ENCODE results near the gene AGT.
"Not testable (repeated sequence)": the region's sequence is repeated elsewhere in the genome, so short reads cannot be mapped to it uniquely, and the experiment has no call there.

Gene AGT

GRCh38 chr1:230743899-230744298 lies 30.0 kb upstream of the AGT start:
- no peak for DNase-seq
- no peak for ATAC-seq

- ATAC-seq (no peak), DNase-seq (no peak)
These were observed 25.8 kb upstream of the AGT start for GRCh38 chr1:230739564-230740290.

DNA sequence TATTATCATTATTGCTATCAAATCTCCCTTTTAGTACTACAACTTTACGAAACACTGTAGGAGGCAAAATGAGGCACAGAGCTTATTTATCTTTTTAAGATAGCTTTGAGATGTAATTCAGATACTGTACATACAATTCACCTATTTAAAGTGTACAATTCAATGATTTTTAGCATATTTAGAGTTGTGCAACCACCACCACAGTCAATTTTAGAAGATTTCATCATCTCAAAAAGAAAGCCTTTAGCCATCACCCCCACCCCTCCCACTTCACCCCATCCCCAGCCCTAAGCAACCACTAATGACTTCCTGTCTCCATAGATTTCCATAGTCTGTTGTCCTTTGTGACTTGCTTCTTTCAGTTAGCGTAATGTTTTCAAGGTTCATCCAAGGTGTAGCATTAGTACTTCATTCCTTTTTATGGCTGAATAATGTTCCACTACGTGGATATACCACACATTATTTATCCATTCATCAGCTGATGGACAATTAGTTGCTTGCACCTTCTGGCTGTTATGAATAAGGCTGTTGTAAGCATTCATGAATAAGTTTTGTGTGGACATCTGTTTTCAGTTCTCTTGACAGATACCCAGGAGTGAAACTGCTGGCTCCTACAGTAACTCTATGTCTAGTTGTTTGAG lies 23.8 kb upstream of the AGT start:
- DNase-seq (no peak), ATAC-seq (no peak)

DNA sequence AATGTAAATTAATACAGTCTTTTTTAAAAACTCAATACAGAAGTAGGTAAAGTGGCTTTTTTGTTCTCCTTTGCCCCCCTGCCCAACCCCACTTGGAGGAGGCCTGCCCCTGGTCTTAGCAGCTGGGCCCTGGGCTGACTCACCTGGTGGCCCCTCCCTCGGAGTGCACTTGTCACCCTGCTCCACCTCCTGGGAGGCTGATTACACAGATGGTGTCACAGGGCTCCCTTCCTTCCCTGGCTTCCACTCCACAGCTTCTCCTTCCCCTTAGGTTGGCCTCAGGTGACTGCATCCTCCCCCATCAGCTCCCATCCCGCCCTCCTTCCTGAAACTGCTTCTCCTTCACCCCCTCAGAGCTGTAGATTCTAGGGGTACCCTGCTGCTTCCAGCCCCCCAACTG lies 21.5 kb upstream of the AGT start:
- ATAC-seq, result no peak
- DNase-seq, result no peak

GRCh38 chr1:230730977-230731376 lies 17.1 kb upstream of the AGT start:
- no peak for DNase-seq

GRCh38 chr1:230728710-230729392 lies 14.9 kb upstream of the AGT start:
- DNase-seq, result no peak

More at GRCh38 chr1:230730977-230731376, 17.1 kb upstream of the AGT start:
- no peak for ATAC-seq

GRCh38 chr1:230725256-230726012 lies 11.5 kb upstream of the AGT start:
- no peak for ATAC-seq

More at GRCh38 chr1:230728710-230729392, 14.9 kb upstream of the AGT start:
- ATAC-seq, result no peak

GRCh38 chr1:230721849-230722522 lies 8.1 kb upstream of the AGT start:
- ATAC-seq, DNase-seq: not testable (repeated sequence)

More at GRCh38 chr1:230725256-230726012, 11.5 kb upstream of the AGT start:
- no peak for DNase-seq

DNA sequence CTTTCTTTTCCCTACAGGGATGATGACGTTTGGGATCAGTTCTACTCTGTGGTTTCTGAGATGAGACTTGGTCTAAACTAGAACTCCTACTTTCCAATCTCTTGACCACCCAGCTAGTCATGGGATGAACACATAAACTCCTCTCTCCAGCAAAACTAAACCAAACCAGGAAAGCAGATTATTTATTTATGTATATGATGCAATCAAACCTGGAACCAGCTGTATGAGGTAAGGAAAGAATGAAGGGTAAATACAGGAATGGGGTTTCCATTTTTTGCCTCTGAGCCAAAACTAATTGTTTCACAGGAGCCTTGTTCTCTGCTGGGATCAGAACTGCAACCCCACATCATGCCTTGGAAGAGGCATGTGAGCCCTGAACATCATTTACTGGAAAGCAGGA lies 3.3 kb upstream of the AGT start:
- ATAC-seq (no peak), DNase-seq (no peak)

DNA sequence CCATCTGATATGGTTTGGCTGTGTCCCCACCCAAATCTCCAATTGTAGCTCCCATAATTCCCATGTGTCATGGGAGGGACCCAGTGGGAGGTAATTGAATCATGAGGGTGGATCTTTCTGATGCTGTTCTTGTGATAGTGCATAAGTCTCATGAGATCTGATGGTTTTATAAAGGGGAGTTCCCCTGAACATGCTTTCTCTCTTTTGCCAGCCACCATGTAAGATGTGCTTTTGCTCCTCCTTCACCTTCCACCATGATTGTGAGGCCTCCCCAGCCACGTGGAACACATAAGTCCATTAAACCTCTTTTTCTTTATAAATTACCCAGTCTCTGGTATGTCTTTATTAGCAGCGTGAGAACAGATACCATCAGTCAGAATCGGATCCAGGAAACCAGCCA lies 2.5 kb upstream of the AGT start:
- DNase-seq, ATAC-seq: not testable (repeated sequence)

DNA sequence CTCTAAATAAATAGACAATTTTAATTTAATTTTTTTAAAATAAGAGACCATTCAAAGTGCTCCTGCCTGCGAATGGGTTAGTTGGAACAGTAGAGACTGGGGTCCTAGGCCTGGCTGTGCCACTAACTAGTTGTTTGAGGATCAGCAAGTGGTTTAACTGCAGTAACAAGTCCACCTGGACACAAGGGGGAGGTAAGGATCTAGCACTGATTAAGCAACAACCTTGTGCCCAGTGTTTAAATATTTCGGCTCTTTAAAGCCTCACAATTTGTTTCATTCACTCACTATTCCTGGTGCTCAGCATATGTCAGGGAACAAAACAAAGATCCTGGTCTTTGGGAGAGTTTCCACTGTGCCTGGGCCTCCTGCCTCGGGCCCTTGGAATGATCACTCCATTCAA lies 1.6 kb upstream of the AGT start:
- ATAC-seq (no peak), DNase-seq (no peak)

GRCh38 chr1:230713547-230713914 lies 391 bp downstream of the AGT start:
- ATAC-seq (no peak), DNase-seq (no peak)

DNA sequence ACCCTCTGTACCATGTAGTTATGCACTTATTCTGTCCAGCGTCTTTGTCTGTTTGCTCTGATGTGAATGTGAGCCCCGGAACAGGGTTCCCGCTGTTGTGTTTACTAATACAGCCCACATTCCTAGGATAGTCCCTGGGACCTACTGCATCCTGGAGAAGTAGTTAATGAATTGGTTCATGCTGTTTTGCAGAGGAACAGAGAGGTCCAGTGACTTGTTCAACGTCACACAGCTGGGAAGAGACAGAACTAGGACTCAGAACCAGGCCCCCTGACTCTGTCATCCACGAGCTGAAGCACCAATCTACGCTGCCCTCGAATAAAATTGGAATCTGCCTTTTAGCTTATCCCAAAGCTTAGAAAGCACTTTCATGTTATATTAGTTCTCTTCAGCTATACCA lies 784 bp downstream of the AGT start:
- no peak for DNase-seq
- ATAC-seq, result no peak

DNA sequence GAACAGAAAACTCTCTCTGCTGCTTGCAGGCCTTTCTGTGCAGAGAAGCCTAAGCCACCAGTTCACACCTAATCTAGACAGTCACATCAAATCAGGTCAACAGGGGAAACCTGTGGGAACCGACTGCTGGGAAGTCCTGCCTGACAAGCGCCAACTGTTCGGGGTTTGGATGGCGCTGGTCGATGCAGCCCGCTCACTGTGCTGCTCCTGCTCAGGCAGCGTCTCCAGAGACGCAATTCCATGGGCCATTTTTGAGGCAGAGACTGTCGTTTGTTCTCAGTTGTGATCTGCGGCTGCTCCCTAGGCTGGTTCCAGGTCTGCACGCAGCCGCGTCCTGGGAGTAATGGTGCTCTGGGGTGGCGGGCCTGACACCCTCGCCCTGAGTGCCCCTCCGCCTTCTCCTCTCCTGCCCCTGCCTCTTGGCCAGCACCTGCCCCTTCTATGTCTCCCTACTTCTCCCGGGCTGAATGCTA lies 1.4 kb downstream of the AGT start:
- no peak for DNase-seq
- ATAC-seq, result no peak

DNA sequence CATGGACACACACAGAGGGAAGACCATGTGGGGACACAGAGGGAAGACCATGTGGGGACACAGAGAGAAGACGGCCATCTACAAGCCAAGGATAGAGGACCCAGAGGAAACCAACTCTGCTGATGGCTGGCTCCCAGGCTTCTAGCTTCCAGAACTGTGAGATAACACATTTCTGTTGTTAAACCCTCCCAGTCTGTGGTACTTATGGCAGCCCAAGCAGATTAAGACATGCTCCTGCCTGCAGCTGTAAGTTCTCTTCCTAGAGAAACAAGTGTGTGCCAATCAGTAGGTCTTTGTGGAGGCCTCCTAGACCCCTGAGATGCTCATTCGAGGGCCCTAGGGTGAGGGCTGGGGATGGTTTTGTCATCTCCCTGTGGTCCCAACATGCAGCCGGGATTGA lies 2.7 kb downstream of the AGT start:
- no peak for ATAC-seq
- DNase-seq, result no peak

- DNase-seq (no peak), ATAC-seq (no peak)
These were observed 3.4 kb downstream of the AGT start for GRCh38 chr1:230710543-230710904.

DNA sequence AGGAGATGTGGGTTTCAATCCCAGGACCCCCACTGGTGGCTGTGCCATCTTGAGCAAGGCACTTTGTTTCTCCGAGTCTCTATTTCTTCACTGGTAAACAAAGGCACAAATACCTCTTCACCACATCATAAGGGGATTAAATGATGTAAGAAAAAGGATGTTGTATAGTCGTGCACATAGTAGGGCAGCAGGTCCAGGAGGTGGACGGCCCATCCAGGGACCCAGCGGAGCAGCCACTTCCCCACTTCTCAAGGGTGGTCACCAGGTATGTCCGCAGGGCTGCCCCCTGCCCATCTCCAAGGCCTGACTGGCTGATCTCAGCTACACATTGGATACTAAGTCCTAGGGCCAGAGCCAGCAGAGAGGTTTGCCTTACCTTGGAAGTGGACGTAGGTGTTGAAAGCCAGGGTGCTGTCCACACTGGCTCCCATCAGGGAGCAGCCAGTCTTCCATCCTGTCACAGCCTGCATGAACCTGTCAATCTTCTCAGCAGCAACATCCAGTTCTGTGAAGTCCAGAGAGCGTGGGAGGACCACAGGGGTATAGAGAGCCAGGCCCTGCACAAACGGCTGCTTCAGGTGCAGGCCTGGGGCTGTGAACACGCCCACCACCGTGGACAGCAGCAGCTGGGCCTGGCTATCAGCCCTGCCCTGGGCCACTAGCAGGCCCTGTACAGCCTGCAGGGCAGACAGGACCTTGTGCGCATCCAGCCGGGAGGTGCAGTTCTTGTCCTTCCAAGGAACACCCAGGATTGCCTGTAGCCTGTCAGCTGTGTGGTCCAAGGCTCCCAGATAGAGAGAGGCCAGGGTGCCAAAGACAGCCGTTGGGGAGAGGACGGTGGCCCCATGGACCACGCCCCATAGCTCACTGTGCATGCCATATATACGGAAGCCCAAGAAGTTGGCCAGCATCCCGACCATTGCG lies 4.0 kb downstream of the AGT start:
- ATAC-seq, result no peak
- DNase-seq, result no peak

DNA sequence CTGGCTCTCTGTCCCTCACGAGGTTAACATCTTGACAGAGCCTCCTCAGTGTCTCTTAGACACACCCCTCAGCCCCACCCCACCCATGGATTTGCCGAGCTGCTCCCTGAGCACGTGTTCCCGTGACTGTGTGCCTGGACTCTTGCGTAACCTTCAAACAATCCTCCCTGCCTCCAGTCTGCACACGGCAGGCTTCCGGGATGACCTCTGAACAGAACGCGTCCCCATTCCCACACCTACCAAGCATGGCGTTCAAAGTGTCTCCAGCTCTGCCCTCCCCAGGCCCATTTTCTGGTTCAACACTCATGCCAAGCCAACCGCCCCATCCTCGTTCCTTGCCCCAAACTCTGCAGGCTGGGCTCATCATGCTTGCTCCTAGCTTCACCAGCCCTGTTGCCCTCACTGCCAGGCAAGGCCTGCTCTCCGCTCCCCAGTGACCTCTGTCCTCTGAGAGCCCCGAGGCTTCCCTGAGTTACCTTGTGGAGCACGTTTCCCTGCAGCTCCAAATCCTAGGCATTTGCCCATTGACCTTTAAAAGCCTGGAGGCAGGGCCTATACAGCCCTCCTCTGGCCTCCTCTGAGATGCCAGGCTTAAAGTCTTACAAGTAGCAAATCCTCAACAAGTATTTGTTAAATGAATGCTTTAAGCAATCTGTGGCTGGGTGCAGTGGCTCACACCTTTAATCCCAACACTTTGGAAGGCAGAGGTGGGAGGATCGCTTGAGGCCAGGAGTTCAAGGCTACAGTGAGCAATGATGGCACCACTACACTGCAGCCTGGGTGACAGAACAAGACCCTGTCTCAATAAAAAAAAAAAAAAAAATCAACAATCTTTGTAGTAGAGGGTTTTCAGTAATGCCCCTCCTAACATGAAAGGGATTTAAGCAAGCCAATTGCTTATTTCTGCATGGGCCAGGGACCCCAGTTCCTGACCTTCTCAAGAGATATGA lies 5.0 kb downstream of the AGT start:
- DNase-seq (no peak), ATAC-seq (no peak)

- no peak for ATAC-seq
- DNase-seq, result no peak
These were observed 5.9 kb downstream of the AGT start for GRCh38 chr1:230707732-230708630.
